GM12872 (cell line): Measurements from ENCODE around the gene TSLP.

Experiments
- TF ChIP-seq, protein P1 (sequence below): IDR thresholded peaks from 3 replicates; pipeline ENCODE4 v1.5.1; 2011; ENCODE audit warnings: low read depth, mild to moderate bottlenecking, low read length, moderate library complexity; ENCODE audit not compliant: insufficient read depth

TSLP gene

DNA sequence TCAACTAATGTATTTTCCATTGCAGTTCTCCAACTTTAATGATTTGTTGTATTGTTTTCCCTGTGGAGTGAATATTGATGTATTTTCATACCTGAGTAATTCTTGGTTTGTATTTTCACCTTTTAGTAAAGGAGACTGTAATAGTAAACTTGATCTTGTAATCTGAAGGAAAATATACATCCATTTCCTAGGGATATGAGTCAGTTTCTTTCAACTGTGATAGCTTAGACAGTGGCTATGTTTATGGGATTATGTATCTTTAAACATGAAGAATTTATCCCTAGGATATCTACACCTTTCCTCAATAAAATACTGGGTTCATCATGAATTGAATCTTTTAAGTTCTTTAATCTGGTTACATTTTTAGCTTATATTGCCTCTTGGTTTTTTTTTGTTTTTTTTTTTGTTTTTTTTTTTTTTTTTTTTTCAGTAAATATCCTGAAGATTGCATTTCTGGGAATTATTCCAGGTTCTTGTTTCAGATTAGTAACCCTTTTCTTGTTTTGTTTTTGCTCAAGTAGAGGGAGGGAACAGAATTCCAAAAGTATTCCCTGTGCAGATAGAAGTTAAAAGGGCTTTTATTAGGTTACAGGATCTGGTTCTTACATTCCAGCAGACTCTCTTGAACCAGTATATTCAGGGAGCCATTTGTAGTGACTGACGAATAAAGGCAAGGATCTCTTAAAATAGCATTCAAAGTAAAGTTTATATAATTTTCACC, 27.7 kb downstream of the TSLP start:
- TF ChIP-seq, protein P1, sequence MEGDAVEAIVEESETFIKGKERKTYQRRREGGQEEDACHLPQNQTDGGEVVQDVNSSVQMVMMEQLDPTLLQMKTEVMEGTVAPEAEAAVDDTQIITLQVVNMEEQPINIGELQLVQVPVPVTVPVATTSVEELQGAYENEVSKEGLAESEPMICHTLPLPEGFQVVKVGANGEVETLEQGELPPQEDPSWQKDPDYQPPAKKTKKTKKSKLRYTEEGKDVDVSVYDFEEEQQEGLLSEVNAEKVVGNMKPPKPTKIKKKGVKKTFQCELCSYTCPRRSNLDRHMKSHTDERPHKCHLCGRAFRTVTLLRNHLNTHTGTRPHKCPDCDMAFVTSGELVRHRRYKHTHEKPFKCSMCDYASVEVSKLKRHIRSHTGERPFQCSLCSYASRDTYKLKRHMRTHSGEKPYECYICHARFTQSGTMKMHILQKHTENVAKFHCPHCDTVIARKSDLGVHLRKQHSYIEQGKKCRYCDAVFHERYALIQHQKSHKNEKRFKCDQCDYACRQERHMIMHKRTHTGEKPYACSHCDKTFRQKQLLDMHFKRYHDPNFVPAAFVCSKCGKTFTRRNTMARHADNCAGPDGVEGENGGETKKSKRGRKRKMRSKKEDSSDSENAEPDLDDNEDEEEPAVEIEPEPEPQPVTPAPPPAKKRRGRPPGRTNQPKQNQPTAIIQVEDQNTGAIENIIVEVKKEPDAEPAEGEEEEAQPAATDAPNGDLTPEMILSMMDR: no peak

DNA sequence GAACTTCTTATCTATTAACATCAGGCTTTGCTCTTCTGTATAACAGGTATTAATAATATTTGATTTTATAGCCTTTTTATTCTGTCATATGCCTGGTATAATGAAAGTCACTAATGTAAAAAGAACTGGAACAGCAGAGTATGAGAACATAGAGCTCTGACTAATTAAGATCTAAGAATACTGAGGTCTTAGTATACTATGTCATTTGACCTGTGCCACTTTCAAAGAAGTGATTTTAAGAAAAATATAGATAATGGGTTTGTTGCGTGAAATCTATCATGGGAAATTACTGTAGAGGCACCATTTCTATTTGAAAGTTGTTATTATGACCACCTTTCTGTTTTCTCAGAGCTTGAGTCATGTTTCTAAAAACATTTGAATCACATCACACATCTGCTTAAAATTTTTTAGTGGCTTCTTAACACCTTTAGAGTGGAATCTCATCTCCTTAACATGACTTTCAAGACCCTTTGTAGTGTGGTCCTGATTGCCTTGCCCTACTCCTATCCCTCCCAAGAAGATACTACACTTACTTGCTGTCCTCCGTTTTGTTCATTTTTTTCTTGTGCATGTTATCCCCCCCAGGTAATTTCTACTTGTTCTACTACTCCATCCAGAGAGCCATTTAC, 34.9 kb downstream of the TSLP start:
- TF ChIP-seq, protein P1: no peak

DNA sequence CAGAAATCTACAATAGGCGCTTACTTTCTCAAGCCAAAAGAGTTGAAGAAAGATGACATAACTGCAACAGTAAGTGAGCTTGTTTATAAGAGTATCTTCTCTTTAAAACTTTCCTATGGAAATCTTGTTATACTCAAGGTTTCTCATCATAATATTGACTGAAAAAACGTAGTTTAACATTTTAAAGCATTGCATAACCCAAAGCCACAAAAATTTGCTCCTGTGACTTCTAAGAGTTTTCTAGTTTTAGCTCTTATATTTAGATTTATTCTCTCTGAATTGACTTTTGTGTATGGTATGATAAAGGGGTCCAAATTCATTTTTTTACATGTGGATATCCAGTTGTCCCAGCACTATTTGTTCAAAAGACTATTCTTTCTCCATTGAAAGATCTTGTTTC, 35.9 kb downstream of the TSLP start:
- TF ChIP-seq, protein P1: no peak

DNA sequence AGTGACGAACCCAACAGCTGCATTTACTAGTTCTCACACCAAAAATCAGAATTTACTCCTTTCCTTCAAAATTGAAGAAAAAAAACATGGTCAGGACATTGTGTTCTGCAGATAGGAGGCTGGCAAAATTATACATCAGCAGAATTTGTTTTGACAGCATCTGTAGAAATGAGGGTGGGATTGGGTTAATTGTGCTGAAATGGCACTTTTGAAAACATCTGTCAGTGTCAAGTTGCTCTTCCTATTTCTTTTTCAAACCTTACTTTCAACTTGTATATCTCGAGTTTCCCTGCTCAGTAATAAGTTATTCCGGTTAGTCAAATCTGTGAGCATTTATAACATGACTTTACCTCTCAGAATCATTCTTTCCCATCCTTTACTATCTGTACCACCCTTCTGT, 40.4 kb downstream of the TSLP start:
- TF ChIP-seq, protein P1: no peak

DNA sequence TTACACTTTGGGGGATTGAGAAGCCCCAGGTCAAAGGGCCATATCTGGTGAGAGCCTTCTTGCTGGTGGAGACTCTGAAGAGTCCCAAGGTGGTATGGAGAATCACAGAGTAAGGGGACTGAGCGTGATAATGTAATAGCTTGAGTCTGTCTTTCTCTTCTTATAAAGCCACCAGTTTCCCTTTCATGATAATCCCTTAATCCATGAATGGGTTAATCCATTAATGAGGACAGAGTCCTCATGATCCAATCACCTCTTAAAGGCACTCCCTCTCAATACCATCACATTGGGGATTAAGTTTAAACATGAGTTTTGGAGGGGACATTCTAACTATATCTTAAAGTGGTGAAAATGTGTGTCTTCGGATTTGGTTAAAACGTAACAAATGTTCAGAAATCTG, 42.2 kb downstream of the TSLP start:
- TF ChIP-seq, protein P1: no peak

DNA sequence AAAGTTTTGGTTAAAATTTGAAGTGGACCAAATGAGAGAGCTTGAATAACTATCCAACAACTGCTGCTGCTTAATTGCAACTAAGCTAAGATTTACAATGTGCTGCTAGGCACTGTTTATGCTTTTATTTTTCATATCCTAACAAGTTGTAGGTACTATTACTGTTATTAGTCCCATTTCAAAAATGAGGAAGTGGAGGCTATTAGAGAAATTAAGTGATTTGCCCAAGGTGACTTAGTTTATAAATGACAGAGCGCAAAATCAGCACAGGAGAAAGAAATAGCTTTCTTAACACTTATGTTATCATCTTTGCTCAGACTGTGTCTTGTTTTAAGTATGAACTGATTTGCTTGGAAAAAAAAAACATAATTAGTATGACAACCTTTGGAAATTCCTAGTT, 43.7 kb downstream of the TSLP start:
- TF ChIP-seq, protein P1: no peak

DNA sequence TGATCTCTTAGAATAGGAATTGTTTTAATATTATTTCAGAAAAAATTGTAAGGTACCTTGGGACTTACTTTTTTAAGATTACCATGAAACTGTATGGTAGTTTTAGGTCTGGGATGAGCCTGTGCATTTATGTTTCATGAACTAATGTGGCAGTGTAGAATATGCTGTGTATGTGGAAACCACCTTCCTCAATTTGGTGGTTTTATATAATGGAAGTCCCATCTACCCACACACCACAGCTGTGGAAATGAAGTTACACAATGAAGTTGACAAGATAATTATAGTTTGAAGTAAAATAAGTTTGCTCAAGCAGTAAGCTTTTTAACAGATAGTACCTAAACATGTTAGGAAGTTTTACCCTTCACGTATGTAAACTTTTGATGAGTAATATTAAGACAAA, 45.0 kb downstream of the TSLP start:
- TF ChIP-seq, protein P1: no peak
